Left renal cortex interstitium (tissue), 4 donors: Measurements from ENCODE around the gene B3GLCT. TPM values are rescaled to one million over a fixed set of nuclear protein-coding genes. Genes with fewer than 3 reads are reported as not detected.
"Not testable (repeated sequence)": the region's sequence is repeated elsewhere in the genome, so short reads cannot be mapped to it uniquely, and the experiment has no call there.

ENCODE experiments used
- DNase-seq, 4 donors: peaks; one replicate each; pipeline ENCODE4 v3.0.0-alpha.2; 2013; ENCODE audit warnings: low read depth in 4 of 4, low spot score in 2 of 4, missing footprints in 1 of 4
- polyA plus RNA-seq, 4 donors: library from polyadenylated mRNA; unstranded; fragments of 120-200 nt; gene quantifications; one replicate each; pipeline ENCODE4 v1.2.1, GENCODE V29; 2013; ENCODE audit not compliant: insufficient read length in 4 of 4

The B3GLCT gene
- polyA plus RNA-seq, 4 donors, result 17.2 to 25.0 (median 19.5) TPM

DNA sequence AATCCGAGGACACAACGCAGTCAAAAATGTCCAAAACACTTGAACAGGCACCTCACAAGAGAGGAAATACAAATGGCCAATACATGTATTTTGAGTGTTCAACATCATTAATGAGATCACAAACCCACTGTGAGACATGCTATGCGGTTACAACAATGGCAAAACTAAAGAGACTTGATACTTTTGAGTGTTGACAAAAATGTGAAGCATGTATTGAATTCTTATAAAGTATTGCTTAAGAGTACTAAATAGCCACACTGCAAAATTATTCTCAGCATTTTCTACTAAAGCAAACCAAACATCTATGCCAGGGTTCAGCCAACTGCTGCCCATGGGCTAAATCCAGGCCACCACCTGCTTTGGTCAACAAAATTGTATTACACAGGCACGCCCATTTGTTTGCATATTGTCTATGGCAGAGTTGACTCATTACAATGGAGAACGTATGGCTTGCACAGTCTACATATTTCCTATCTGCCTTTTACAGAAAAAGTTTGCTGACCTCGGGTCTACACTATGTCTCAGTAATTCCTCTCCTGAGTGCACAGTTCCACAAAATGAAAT is 135.3 kb downstream of the B3GLCT start:
- DNase-seq, result no peak

DNA sequence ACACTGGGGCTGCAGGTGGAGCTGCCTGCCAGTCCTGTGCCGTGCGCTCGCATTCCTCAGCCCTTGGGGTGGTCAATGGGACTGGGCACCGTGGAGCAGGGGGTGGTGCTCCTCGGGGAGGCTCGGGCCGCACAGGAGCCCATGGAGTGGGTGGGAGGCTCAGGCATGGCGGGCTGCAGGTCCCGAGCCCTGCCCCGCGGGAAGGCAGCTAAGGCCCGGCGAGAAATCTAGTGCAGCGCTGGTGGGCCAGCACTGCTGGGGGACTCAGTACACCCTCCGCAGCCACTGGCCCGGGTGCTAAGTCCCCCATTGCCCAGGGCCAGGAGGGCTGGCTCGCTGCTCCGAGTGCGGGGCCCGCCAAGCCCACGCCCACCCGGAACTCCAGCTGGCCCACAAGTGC is 139.8 kb downstream of the B3GLCT start:
- DNase-seq, result not testable (repeated sequence)

DNA sequence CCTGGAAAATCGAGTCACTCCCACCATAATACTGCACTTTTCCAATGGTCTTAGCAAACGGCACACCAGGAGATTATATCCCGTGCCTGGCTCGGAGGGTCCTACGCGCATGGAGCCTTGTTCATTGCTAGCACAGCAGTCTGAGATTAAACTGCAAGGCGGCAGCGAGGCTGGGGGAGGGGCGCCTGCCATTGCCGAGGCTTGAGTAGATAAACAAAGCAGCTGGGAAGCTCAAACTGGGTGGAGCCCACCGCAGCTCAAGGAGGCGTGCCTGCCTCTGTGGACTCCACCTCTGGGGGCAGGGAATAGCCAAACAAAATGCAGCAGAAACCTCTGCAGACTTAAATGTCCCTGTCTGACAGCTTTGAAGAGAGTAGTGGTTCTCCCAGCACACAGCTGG is 141.1 kb downstream of the B3GLCT start:
- not testable (repeated sequence) for DNase-seq

DNA sequence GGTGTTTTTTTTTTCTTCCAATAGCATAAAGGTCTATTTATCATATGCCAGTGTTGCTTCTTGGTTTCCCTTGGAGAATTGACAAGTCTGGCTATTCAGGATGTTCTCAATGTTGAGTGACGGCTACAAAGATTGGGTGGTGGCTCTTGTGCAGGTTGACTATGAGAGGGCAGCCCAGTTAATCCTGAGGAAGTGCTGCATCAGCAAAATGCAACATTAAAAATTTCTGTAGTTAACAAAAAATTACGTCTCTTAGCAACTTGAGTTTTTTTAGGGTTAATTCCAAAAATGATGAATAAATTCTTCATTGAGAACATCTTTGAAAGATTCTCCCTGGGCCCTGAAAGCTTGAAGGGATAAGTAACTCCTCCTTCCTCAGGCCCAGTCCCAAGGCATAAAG is 147.1 kb downstream of the B3GLCT start:
- DNase-seq, result no peak

DNA sequence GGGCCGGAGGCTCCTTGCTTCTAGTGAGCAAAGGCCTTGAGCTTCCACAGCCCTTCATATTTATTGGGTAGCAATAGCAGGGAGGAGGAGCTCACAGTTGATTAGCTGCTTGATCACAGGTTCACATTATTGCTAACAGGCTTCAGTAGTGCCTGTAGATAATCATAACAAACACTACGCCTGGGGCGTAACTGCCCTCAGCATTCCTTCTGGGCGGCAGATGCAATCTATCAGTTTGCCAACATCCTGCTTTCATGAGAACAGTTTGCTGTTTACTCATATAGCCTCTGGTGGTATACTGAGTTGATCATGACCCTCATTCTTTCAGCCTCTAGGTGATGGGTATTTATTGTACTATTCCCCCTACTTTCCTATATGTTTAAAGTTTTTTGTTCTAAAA is 149.4 kb downstream of the B3GLCT start:
- no peak for DNase-seq

DNA sequence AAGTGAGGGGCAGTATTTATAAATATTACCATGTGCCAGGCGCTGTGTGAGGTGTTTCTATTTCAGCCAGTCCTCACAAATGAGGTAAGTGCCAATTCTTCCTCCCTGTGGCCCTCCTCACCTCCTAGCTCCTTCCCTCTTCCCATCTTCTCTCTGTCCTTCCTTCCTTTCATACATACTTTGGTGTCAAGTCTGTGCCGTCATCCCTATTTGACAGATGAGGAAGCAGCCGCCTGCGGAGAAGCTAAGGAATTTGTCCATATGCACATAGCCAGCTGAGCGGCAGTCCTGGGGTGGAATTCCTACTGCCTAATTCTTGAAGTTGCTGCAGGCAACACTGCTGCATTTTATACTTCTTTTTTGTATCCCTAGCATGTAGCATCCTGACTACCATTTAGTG is 150.8 kb downstream of the B3GLCT start:
- DNase-seq, result no peak

DNA sequence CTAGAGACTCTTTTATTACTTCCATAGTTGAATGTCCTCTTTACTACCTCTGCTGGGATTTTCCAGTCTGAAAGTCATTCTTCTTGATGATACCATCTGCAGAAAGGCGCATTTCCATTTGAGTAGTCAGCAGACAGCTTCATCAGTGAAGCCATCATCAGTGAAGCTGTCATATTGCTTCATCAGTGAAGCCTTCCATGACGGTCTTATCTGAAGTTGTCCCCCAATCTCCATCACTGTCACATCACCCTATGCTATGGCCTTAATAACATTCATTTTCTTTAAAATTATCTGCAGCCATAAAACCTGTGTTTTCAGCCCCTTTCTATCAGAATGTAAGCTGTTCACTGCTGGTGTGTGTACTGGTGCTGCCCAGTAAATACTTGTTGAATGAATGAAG is 151.6 kb downstream of the B3GLCT start:
- DNase-seq, result no peak

DNA sequence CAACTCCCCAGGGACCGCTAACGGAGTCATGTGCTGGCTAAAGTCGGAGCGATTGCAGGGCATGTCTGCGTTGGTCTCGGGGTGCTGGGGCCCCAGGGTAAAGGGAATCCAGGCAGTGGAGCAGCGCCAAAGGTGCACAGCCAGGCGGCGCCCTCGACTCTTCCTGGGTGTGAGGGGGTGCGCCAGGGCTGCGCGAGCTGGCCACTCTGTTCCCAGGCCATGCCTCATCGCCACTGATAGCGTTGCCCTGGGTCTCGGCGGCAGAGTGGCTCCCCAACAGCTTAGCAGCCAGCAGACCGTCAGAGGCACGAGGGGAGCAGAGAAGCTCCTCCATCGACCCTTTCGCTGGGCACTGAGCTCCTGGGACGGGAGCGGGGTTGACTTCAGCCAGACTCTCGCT is 152.7 kb downstream of the B3GLCT start:
- DNase-seq, result no peak

DNA sequence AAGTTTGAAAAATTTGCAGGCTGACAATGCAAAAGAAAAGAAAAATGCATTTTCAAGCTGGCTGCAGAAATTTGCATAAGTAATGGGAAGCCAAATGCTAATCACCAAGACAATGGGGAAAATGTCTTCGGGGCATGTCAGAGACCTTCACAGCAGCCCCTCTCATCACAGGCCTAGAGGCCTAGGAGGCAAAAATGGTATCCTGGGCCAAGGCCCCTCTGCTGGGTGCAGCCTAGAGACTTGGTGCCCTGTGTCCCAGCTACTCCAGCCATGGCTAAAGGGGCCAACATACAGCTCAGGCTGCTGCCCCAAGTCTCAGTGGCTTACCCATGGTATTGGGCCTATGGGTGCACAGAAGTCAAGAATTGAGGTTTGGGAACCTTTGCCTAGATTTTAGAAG is 155.2 kb downstream of the B3GLCT start:
- no peak for DNase-seq

DNA sequence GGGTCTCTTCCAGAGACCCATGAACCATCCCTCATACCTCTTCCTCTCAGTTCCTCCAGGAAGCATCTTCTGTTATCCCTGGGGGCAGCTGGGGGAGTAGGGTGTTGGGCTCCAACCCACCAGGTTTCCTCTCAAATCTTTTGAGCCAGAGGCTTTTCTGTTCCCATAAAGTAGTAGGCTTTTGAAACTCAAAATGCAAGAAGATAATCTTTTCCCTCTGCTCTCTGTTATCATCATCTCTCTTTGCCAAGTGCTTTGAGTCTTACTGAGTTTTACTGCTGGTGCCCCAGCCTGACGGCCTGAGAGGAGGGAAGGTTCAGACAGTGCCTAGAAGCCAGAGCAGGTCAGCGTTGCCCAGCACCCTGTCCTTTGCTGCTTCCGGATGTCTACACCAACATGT is 157.2 kb downstream of the B3GLCT start:
- no peak for DNase-seq

DNA sequence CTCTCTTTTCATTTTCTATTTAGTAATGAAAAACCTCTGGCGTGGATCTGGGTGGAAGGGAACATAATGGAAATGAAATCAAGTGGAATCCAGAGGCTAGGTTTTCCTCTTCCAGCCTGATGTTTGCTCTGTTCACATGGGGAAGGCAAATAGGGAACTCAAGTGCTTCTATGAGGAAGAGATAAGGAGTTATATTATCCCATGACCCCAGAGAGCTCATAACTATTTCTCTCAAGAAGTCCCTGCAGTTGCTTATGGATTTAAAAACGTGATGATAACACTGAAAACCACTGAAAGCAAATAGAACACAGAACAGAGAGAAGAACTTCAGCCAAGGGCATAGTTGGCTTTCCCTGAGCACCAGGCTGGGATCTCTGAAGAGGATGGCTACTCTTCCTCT is 157.8 kb downstream of the B3GLCT start:
- no peak for DNase-seq

DNA sequence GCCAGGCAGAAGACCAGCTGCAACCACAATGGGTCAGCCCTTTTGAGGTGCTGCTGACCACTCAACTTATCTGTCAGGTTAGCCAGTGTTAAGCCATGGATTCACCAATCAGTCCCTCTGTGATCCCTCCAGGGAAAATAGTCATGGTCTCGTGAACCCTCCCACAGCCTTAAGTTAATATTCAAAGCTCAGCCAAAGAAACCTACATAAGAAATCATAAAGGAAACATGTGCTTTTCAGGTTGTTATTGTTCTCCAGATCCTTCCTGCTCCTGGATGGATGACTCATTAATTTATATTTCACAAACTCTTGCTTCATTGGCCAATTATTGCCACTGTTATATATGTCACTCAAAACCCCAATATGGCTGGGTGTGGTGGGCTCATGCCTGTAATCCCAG is 161.9 kb downstream of the B3GLCT start:
- DNase-seq, result no peak

DNA sequence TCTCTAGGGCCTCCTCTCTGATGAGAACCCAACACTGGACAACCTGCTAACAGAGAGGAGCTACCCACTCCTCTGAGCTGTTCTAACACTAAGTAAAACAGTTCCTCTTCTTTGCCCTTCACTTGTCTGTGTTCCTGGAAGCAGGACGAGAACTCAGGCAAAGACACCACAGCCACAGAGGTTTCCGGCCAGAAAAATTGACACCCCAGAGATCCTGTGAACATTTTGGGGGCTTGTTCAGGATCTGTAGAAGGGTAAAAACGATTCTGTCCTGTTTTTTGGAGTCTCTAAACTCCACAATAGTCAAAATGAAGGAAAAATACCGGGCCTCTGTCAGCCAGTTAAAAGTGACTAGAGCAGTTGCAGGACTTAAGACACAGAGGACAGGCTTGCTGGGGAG is 165.9 kb downstream of the B3GLCT start:
- DNase-seq, result no peak

DNA sequence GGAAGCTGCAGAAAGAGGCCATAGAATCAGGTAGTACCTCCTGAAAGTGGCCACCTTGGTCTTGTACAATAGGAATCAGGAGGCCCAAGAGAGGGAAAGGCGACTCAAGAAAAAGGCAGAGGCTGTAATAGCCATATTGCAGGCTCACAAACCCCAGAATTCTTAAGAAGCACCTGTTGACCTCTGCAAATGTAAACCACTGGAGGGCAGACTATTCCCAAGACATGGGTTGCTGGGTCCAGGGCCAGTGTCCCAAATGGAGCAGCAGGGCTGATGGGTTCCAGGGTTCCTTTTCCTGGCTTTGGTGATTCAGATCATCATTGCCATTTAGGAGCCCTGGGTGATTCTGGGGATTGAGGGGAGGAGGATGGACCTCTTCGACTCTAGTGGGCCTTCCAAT is 167.6 kb downstream of the B3GLCT start:
- DNase-seq, result no peak

DNA sequence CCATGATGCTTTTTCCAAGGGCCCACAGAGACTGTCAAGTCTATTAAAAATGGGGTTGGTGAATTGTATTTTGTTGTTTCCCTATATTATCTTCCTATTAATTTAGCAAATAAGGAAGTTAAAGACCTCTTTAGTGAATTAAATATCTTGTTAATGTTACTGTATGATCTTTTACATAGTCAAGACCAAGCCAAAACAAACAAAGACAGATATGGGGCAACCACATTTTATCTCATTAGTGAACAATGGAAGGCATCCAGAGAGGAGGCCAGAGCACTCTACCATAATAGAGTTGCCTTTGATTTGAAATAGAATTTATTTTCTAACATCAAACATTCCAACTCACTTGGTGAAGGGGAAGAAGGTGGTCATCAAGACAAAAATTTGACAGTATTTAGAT is 169.4 kb downstream of the B3GLCT start:
- DNase-seq, result no peak

DNA sequence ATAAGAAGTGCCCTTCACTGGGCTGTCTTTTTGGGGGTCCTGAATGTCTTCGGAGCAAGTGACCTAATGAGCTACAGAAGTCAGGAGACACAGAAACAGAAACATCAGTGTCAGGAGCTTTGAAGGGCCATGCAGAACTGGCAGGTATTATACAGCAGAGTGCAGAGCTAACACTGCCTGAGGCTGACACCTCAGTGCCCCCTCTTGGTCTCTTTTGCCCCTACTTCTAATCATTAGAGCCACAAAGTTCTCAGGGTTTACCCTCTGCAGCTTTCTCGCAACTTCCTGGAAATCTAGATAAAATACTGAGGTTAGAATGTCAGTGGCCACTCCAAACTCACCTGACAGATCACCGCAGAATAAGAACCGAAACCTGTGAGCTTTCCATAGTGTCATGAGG is 172.7 kb downstream of the B3GLCT start:
- DNase-seq, result no peak

DNA sequence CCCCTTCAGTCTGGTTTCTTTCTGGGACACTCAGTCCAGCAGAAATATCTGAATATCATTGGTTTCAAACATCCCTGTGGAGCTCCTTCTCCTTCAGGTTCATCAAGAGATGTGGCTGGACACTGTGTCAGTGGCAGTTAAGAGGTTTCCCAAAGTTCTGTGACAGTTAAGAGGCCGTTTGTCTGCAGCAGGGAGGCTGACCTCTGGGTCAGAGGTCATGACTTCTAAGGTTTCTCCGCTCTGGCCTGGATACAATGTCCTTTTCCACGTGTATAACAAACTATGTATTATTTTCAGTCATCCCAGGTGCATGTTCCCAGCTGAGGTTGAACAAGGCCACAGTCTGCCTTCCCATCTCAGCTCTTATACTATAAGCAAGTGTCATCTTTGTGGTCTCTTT is 174.9 kb downstream of the B3GLCT start:
- DNase-seq, result no peak

DNA sequence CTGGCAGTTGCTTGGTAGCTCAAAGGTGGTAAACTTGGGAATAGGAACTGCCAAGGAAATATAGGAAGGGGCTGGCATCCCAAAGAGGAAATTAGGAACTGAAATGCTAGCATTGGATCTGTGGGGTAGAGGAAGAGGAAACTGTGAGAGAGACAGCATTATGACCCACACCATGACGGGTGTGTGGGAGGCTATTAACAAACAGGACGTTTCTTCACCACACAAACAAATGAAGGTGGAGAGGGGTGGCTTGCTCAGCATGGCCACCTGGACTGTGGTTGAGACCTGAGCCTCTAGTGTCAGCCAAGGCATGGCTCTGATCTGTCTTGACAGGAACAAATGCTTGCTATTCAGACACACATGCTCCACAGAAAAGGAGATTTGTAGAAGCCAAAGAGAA is 178.2 kb downstream of the B3GLCT start:
- DNase-seq, result no peak

DNA sequence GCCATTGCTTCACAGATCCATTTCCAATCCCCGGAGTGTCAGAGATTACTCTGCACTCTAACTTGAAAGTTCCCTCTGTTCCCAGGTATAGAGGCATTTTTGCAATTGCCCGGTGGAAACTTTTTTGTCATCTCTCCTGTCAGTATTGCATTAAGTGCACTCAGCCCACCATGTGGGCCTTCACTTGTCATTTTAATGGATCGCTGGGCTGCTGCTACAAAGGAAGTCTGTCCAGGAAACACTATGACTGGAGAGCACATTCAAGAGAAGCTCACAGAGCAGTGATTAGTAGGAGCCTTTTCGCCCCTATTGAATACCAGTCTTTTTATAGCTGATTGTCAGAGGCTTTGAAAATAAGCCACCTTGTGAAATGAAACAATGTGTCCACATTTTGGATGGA is 180.9 kb downstream of the B3GLCT start:
- DNase-seq, result no peak
